Left ventricle myocardium inferior (tissue), 1 donor: ENCODE data around the gene EEIG1. TPM values are rescaled to one million over a fixed set of nuclear protein-coding genes. Genes with fewer than 3 reads are reported as not detected.

Experiments
- DNase-seq: peaks from one replicate; pipeline ENCODE4 v3.0.0-alpha.2; 2020
- H3K27ac ChIP-seq: fragments of 200-600 bp; replicated peaks from 2 replicates; pipeline ENCODE4 v1.8.0; 2021
- H3K27me3 ChIP-seq: fragments of 200-600 bp; 2 replicates; pipeline ENCODE4 v1.8.0; 2021; ENCODE audit warnings: low read depth
- H3K36me3 ChIP-seq: fragments of 200-600 bp; 2 replicates; pipeline ENCODE4 v1.8.0; 2021
- H3K4me1 ChIP-seq: fragments of 200-600 bp; 2 replicates; pipeline ENCODE4 v1.8.0; 2021
- H3K4me3 ChIP-seq: fragments of 200-600 bp; 2 replicates; pipeline ENCODE4 v1.8.0; 2021; ENCODE audit warnings: mild to moderate bottlenecking, moderate library complexity
- H3K9me3 ChIP-seq: fragments of 200-600 bp; replicated peaks from 2 replicates; pipeline ENCODE4 v1.8.0; 2021
- CTCF ChIP-seq: fragments of 200-600 bp; IDR thresholded peaks from 2 replicates; pipeline ENCODE4 v1.8.0; 2021; ENCODE audit warnings: antibody characterized with exemption, mild to moderate bottlenecking, borderline replicate concordance
- intact Hi-C: fragments of 100-400 bp; cut with micrococcal nuclease; formaldehyde crosslinking; loops from one replicate; pipeline ENCODE4 v1.11.0; 2022
- total RNA-seq: library from RNA; stranded (reverse); fragmentation: NEBNext Ultra II Directional; extraction: Animal tissue kit (Norgen Biotek cat#: 25700); gene quantifications from one replicate; pipeline ENCODE4 v1.2.1, GENCODE V29; 2021
- donor health status: DM: no; HTN: yes; CAD: no; lungs with severe emphysema.

EEIG1 gene
- total RNA-seq, 1 donor from 2014 or later: 20.7 TPM

- no peak for DNase-seq
- Histone ChIP-seq H3K27ac (peak overlapping the region; percentile 59), H3K4me1 (peaks cover 24% of the 10 kb centered on the region), H3K27me3 (no peaks in the 10 kb centered on the region), H3K36me3 (no peaks in the 10 kb centered on the region), H3K9me3 (no peaks in the 10 kb centered on the region), H3K4me3 (no peak overlapping the region)
- no peak for TF ChIP-seq CTCF
- intact Hi-C loops: no loop called here
Measured at GRCh38 chr9:127989094-127989493, 8.3 kb upstream of the EEIG1 start.

GRCh38 chr9:127987103-127987614, 6.4 kb upstream of the EEIG1 start:
- no peak for TF ChIP-seq CTCF
- peak; percentile 66 for DNase-seq
- H3K36me3 ChIP-seq: no peaks in the 10 kb centered on the region
- H3K4me1 ChIP-seq: peaks cover 43% of the 10 kb centered on the region
- no peaks in the 10 kb centered on the region for H3K9me3 ChIP-seq
- H3K27me3 ChIP-seq: no peaks in the 10 kb centered on the region
- peak overlapping the region; percentile 72 for H3K27ac ChIP-seq
- intact Hi-C loops: no loop called here
- no peak overlapping the region for H3K4me3 ChIP-seq

GRCh38 chr9:127985011-127985410, 4.2 kb upstream of the EEIG1 start:
- Histone ChIP-seq H3K9me3 (no peaks in the 10 kb centered on the region), H3K4me3 (no peak overlapping the region), H3K36me3 (no peaks in the 10 kb centered on the region), H3K27ac (no peak overlapping the region), H3K4me1 (peaks cover 49% of the 10 kb centered on the region), H3K27me3 (no peaks in the 10 kb centered on the region)
- no peak for TF ChIP-seq CTCF
- intact Hi-C loops: no loop called here
- DNase-seq: no peak

GRCh38 chr9:127983847-127984289, 3.1 kb upstream of the EEIG1 start:
- no peak for TF ChIP-seq CTCF
- Histone ChIP-seq H3K4me1 (peaks cover 58% of the 10 kb centered on the region), H3K9me3 (no peaks in the 10 kb centered on the region), H3K27ac (peak overlapping the region; percentile 95), H3K36me3 (no peaks in the 10 kb centered on the region), H3K27me3 (no peaks in the 10 kb centered on the region), H3K4me3 (no peak overlapping the region)
- intact Hi-C loops: no loop called here
- no peak for DNase-seq

GRCh38 chr9:127982912-127983311, 2.1 kb upstream of the EEIG1 start:
- Histone ChIP-seq H3K36me3 (no peaks in the 10 kb centered on the region), H3K27me3 (no peaks in the 10 kb centered on the region), H3K4me3 (no peak overlapping the region), H3K27ac (peak overlapping the region; percentile 95), H3K9me3 (no peaks in the 10 kb centered on the region), H3K4me1 (peaks cover 63% of the 10 kb centered on the region)
- no peak for TF ChIP-seq CTCF
- intact Hi-C loops: no loop called here
- DNase-seq: no peak
